ENCODE data around the gene C1orf53. TPM values are rescaled to one million over a fixed set of nuclear protein-coding genes. Genes with fewer than 3 reads are reported as not detected.

C1orf53 gene
- total and polyA plus RNA-seq, 4 donors: 0.81 to 4.6 TPM; not detected in 2

GRCh38 chr1:197954718-197955418 lies 52.4 kb downstream of the C1orf53 start:
- H3K36me3 ChIP-seq (ENCODE audit: control insufficient read depth in 1 of 2, insufficient read depth in 2 of 2, low read length in 1 of 2): no peaks in the 10 kb centered on the region
- no peaks in the 10 kb centered on the region for H3K9me3 ChIP-seq (ENCODE audit: control insufficient read depth, low read length)
- no peaks in the 10 kb centered on the region for H3K4me1 ChIP-seq (ENCODE audit: control insufficient read depth in 1 of 2, insufficient read depth in 2 of 2, low read length in 2 of 2)
- no peak overlapping the region for H3K27ac ChIP-seq (ENCODE audit: low read depth in 1 of 2, low read length in 2 of 2)
- H3K27me3 ChIP-seq (ENCODE audit: control insufficient read depth in 1 of 2, insufficient read depth in 2 of 2, low read length in 1 of 2): no peaks in the 10 kb centered on the region
- WGBS, 2 donors: 55 to 68% methylated on average over 4 of the region's 4 CpGs
- no peak for DNase-seq
- intact Hi-C loops (cut with DNase I): no loop called here
- H3K4me3 ChIP-seq (ENCODE audit: low read length in 2 of 2): no peak overlapping the region
- no peak for ATAC-seq (ENCODE audit: low FRiP score)

DNA sequence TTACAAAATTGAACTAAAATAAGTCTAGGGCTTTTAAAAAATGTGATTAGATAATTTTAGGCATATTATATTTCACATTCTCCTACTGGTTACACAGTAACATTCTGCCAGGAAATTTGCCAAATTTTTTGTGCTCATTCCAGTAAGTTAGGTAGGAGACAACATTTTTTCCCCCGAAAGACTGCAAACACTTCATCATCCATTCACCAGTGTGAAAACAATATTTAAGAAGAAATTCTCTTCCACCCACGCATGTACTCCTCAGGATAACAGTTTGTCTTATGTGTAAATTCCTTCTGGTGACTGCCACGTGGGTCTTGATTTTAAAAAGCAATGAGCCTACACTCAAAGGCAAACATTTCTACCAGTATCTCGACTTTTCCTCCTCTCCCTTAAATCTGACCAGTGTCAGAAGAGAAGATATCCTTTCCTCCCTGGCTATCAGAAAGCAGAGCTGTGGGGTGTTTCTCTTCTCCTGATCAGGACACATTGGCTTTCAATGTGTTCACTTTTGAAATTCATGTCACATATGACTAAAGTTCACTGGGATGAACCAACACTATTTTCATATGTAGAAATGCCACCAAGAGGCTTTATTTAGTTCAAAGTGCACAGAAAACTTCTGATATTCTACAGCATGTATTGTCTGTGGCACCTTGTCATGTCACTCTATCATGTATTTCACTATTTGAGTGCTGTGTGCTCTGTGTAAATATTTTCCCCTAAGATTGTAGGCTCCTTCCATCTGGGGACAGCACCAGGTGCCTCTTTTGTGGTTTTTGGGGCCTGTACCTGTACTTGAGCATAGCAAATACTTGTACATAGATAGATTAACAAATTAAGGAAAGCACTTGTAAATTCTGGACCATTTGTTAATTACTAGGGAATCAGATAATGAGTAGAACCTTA lies 53.3 kb downstream of the C1orf53 start:
- no peaks in the 10 kb centered on the region for H3K4me1 ChIP-seq (ENCODE audit: control insufficient read depth in 1 of 2, insufficient read depth in 2 of 2, low read length in 2 of 2)
- 26 to 30% methylated on average over 4 of the region's 4 CpGs for WGBS, 2 donors
- no peak overlapping the region for H3K4me3 ChIP-seq (ENCODE audit: low read length in 2 of 2)
- H3K27ac ChIP-seq (ENCODE audit: low read depth in 1 of 2, low read length in 2 of 2): no peak overlapping the region
- ATAC-seq (ENCODE audit: low FRiP score) (no peak), DNase-seq (no peak)
- intact Hi-C loops (cut with DNase I): no loop called here
- no peaks in the 10 kb centered on the region for H3K36me3 ChIP-seq (ENCODE audit: control insufficient read depth in 1 of 2, insufficient read depth in 2 of 2, low read length in 1 of 2)
- H3K9me3 ChIP-seq (ENCODE audit: control insufficient read depth, low read length): no peaks in the 10 kb centered on the region
- H3K27me3 ChIP-seq (ENCODE audit: control insufficient read depth in 1 of 2, insufficient read depth in 2 of 2, low read length in 1 of 2): no peaks in the 10 kb centered on the region

Other genes starting within 250 kb of the C1orf53 start
- gene DENND1B, start 127.2 kb upstream of the C1orf53 start, total RNA-seq: 10 to 100 TPM; 13.9 to 20.5 TPM
- gene DENND1B, start 127.2 kb upstream of the C1orf53 start, polyA plus RNA-seq: 1 to 10 TPM; 1.5 to 1.9 TPM
- 1 to 10 TPM in 1 of 2 donors, under 1 TPM in 1; 0.68 to 1.2 TPM for gene LHX9, start 14.7 kb downstream of the C1orf53 start, total RNA-seq
- gene LHX9, start 14.7 kb downstream of the C1orf53 start, polyA plus RNA-seq: under 1 TPM in 1 of 2 donors, not detected in 1; 0.13 TPM